NCI-H446 treated with DMSO at 0.1 percent for 48 hours (cell line): Measurements from ENCODE around the gene PPP1R1A.

Source experiments
- DNase-seq: peaks from one replicate; lab custom pipeline; 2025; lab: John Stamatoyannopoulos, UW

The PPP1R1A gene

DNA sequence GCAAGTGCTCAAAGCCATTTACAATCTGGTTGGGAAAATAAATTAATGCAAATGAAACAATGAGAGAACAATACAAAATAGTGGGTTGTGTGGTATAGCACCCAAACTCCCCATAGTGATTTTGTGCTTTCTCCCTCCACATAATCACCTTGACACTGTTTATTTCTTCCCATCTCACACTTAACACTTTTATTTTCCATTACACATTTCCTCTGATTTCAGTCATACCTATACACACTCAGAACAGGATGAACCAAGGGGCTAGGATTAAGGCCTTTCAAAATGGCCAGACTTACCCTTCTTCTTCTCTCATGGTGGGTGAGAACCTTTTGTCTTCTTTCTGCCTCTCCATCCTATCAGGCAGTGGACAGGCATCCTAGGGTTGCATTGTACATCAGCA is 53.0 kb downstream of the PPP1R1A start:
- no peak for DNase-seq

DNA sequence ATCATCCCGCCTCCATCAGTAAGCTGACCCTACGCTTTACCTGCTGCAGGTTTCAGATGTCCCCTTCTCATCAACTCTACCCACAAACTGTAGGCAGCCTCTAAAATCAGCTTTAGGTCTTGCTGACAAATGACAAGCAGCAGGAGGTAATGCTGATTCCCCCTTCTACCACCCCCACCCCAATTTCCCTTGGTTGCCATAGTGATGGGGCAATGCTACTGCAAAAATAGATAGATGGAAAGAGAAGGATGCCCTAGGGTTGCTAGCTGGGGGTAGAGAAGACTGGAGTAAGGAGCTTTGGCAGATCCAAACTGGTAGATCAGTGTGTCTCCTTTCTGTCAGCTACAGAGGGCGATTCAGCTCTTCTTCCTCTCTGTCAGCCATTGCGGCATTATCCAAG is 58.9 kb downstream of the PPP1R1A start:
- no peak for DNase-seq
